GM21367 (cell line): Measurements from ENCODE around the gene ANKRD20A1.
"Not testable (repeated sequence)": the region's sequence is repeated elsewhere in the genome, so short reads cannot be mapped to it uniquely, and the experiment has no call there.

Experiments used
- ATAC-seq: cut with Tn5 transposase; IDR thresholded peaks from one replicate; pipeline ENCODE4 v1.9.1; 2021; ENCODE audit not compliant: unreplicated experiment

ANKRD20A1 gene

GRCh38 chr9:67858871-67859270 is at the start of gene ANKRD20A1:
Gene ANKRD20A1 (plus strand): TSS chr9:67858931. CDS start chr9:67859427, 496 bp downstream.
- not testable (repeated sequence) for ATAC-seq

- not testable (repeated sequence) for ATAC-seq
Measured at GRCh38 chr9:67832088-67832487, 26.6 kb upstream of the ANKRD20A1 start.
